ENCODE results near the gene RHOD.

The RHOD gene

GRCh38 chr11:67079065-67079705, 22.5 kb downstream of the RHOD start:
- ATAC-seq (replicated peaks; ENCODE audit: extremely low read depth, poor library complexity, severe bottlenecking) (no peak), DNase-seq (ENCODE audit: low spot score in 2 of 2) (no peak)
- H3K27ac Mint-ChIP-seq (ENCODE audit: low read depth): no peak overlapping the region
- no peaks in the 10 kb centered on the region for H3K27me3 Mint-ChIP-seq
- H3K4me1 Mint-ChIP-seq: peaks cover 6% of the 10 kb centered on the region
- H3K9me3 Mint-ChIP-seq: no peaks in the 10 kb centered on the region
- H3K4me3 Mint-ChIP-seq: no peak overlapping the region
- peaks cover 2% of the 10 kb centered on the region for H3K36me3 Mint-ChIP-seq (ENCODE audit: insufficient read depth)

GRCh38 chr11:67082071-67082791, 25.6 kb downstream of the RHOD start:
- no peak overlapping the region for H3K27ac Mint-ChIP-seq (ENCODE audit: low read depth)
- H3K27me3 Mint-ChIP-seq: no peaks in the 10 kb centered on the region
- no peaks in the 10 kb centered on the region for H3K9me3 Mint-ChIP-seq
- H3K4me1 Mint-ChIP-seq: peaks cover 6% of the 10 kb centered on the region
- H3K36me3 Mint-ChIP-seq (ENCODE audit: insufficient read depth): peaks cover 2% of the 10 kb centered on the region
- peak overlapping the region; percentile 20 for H3K4me3 Mint-ChIP-seq
- ATAC-seq (replicated peaks; ENCODE audit: extremely low read depth, poor library complexity, severe bottlenecking) (no peak), DNase-seq (ENCODE audit: low spot score in 2 of 2) (no peak)

GRCh38 chr11:67083786-67084366, 27.2 kb downstream of the RHOD start:
- no peaks in the 10 kb centered on the region for H3K9me3 Mint-ChIP-seq
- no peak for DNase-seq (ENCODE audit: low spot score in 2 of 2)
- H3K4me1 Mint-ChIP-seq: peaks cover 6% of the 10 kb centered on the region
- H3K27me3 Mint-ChIP-seq: no peaks in the 10 kb centered on the region
- peaks cover 2% of the 10 kb centered on the region for H3K36me3 Mint-ChIP-seq (ENCODE audit: insufficient read depth)
- ATAC-seq (replicated peaks; ENCODE audit: extremely low read depth, poor library complexity, severe bottlenecking): no peak
- no peak overlapping the region for H3K4me3 Mint-ChIP-seq
- no peak overlapping the region for H3K27ac Mint-ChIP-seq (ENCODE audit: low read depth)

- Mint-ChIP-seq H3K9me3 (no peaks in the 10 kb centered on the region), H3K27me3 (no peaks in the 10 kb centered on the region), H3K27ac (ENCODE audit: low read depth) (no peak overlapping the region), H3K4me3 (no peak overlapping the region), H3K36me3 (ENCODE audit: insufficient read depth) (peaks cover 2% of the 10 kb centered on the region), H3K4me1 (peaks cover 6% of the 10 kb centered on the region)
- ATAC-seq (replicated peaks; ENCODE audit: extremely low read depth, poor library complexity, severe bottlenecking) (no peak), DNase-seq (ENCODE audit: low spot score in 2 of 2) (no peak)
Measured at GRCh38 chr11:67085617-67086016, 29.0 kb downstream of the RHOD start.

- H3K27me3 Mint-ChIP-seq: no peaks in the 10 kb centered on the region
- H3K27ac Mint-ChIP-seq (ENCODE audit: low read depth): no peak overlapping the region
- H3K9me3 Mint-ChIP-seq: no peaks in the 10 kb centered on the region
- DNase-seq (ENCODE audit: low spot score in 2 of 2) (no peak), ATAC-seq (replicated peaks; ENCODE audit: extremely low read depth, poor library complexity, severe bottlenecking) (no peak)
- no peak overlapping the region for H3K4me3 Mint-ChIP-seq
- no peaks in the 10 kb centered on the region for H3K36me3 Mint-ChIP-seq (ENCODE audit: insufficient read depth)
- H3K4me1 Mint-ChIP-seq: no peaks in the 10 kb centered on the region
Measured at GRCh38 chr11:67090717-67091116, 34.1 kb downstream of the RHOD start.

GRCh38 chr11:67095214-67095507, 38.5 kb downstream of the RHOD start:
- Mint-ChIP-seq H3K27ac (ENCODE audit: low read depth) (no peak overlapping the region), H3K27me3 (no peaks in the 10 kb centered on the region), H3K4me1 (peaks cover 5% of the 10 kb centered on the region), H3K36me3 (ENCODE audit: insufficient read depth) (no peaks in the 10 kb centered on the region), H3K4me3 (no peak overlapping the region), H3K9me3 (no peaks in the 10 kb centered on the region)
- DNase-seq (ENCODE audit: low spot score in 2 of 2): no peak
- no peak for ATAC-seq (replicated peaks; ENCODE audit: extremely low read depth, poor library complexity, severe bottlenecking)

GRCh38 chr11:67098799-67099429, 42.3 kb downstream of the RHOD start:
- Mint-ChIP-seq H3K27me3 (no peaks in the 10 kb centered on the region), H3K4me3 (no peak overlapping the region), H3K27ac (ENCODE audit: low read depth) (peak overlapping the region; percentile 72), H3K9me3 (no peaks in the 10 kb centered on the region), H3K36me3 (ENCODE audit: insufficient read depth) (no peaks in the 10 kb centered on the region), H3K4me1 (peaks cover 13% of the 10 kb centered on the region)
- no peak for DNase-seq (ENCODE audit: low spot score in 2 of 2)
- no peak for ATAC-seq (replicated peaks; ENCODE audit: extremely low read depth, poor library complexity, severe bottlenecking)

- DNase-seq (ENCODE audit: low spot score in 2 of 2): no peak
- no peaks in the 10 kb centered on the region for H3K9me3 Mint-ChIP-seq
- H3K4me3 Mint-ChIP-seq: no peak overlapping the region
- no peak for ATAC-seq (replicated peaks; ENCODE audit: extremely low read depth, poor library complexity, severe bottlenecking)
- H3K27me3 Mint-ChIP-seq: no peaks in the 10 kb centered on the region
- peak overlapping the region; percentile 72 for H3K27ac Mint-ChIP-seq (ENCODE audit: low read depth)
- H3K36me3 Mint-ChIP-seq (ENCODE audit: insufficient read depth): peaks cover under 1% of the 10 kb centered on the region
- H3K4me1 Mint-ChIP-seq: peaks cover 21% of the 10 kb centered on the region
Measured at GRCh38 chr11:67099831-67100324, 43.2 kb downstream of the RHOD start.

- Mint-ChIP-seq H3K27ac (ENCODE audit: low read depth) (peak overlapping the region; percentile 25), H3K36me3 (ENCODE audit: insufficient read depth) (peaks cover 1% of the 10 kb centered on the region), H3K27me3 (no peaks in the 10 kb centered on the region), H3K4me3 (no peak overlapping the region), H3K4me1 (peaks cover 21% of the 10 kb centered on the region), H3K9me3 (no peaks in the 10 kb centered on the region)
- no peak for ATAC-seq (replicated peaks; ENCODE audit: extremely low read depth, poor library complexity, severe bottlenecking)
- no peak for DNase-seq (ENCODE audit: low spot score in 2 of 2)
Measured at GRCh38 chr11:67102664-67103063, 46.0 kb downstream of the RHOD start.

GRCh38 chr11:67105964-67106363, 49.3 kb downstream of the RHOD start:
- H3K27me3 Mint-ChIP-seq: no peaks in the 10 kb centered on the region
- H3K36me3 Mint-ChIP-seq (ENCODE audit: insufficient read depth): peaks cover 1% of the 10 kb centered on the region
- DNase-seq (ENCODE audit: low spot score in 2 of 2) (no peak), ATAC-seq (replicated peaks; ENCODE audit: extremely low read depth, poor library complexity, severe bottlenecking) (no peak)
- H3K9me3 Mint-ChIP-seq: no peaks in the 10 kb centered on the region
- peaks cover 14% of the 10 kb centered on the region for H3K4me1 Mint-ChIP-seq
- no peak overlapping the region for H3K27ac Mint-ChIP-seq (ENCODE audit: low read depth)
- H3K4me3 Mint-ChIP-seq: no peak overlapping the region

GRCh38 chr11:67111261-67111660, 54.6 kb downstream of the RHOD start:
- DNase-seq (ENCODE audit: low spot score in 2 of 2): no peak
- no peak overlapping the region for H3K4me3 Mint-ChIP-seq
- no peaks in the 10 kb centered on the region for H3K9me3 Mint-ChIP-seq
- no peak for ATAC-seq (replicated peaks; ENCODE audit: extremely low read depth, poor library complexity, severe bottlenecking)
- H3K27me3 Mint-ChIP-seq: no peaks in the 10 kb centered on the region
- peaks cover 14% of the 10 kb centered on the region for H3K4me1 Mint-ChIP-seq
- peak overlapping the region; percentile 13 for H3K27ac Mint-ChIP-seq (ENCODE audit: low read depth)
- H3K36me3 Mint-ChIP-seq (ENCODE audit: insufficient read depth): peaks cover 1% of the 10 kb centered on the region

GRCh38 chr11:67113231-67113721, 56.6 kb downstream of the RHOD start:
- Mint-ChIP-seq H3K27ac (ENCODE audit: low read depth) (peak overlapping the region; percentile 89), H3K27me3 (no peaks in the 10 kb centered on the region), H3K4me1 (peaks cover 18% of the 10 kb centered on the region), H3K4me3 (peak overlapping the region; percentile 68), H3K9me3 (no peaks in the 10 kb centered on the region), H3K36me3 (ENCODE audit: insufficient read depth) (peaks cover 4% of the 10 kb centered on the region)
- peak in 1 of 2 donors; percentile 41 for DNase-seq (ENCODE audit: low spot score in 2 of 2)
- peak; percentile 73 for ATAC-seq (replicated peaks; ENCODE audit: extremely low read depth, poor library complexity, severe bottlenecking)

All from central memory CD8-positive, alpha-beta T cell (primary cell).